Raji (cell line): ENCODE results near the gene ZNF556.

ENCODE experiments used
- POLR2A ChIP-seq: IDR thresholded peaks from 2 replicates; pipeline ENCODE4 v1.6.1; 2011; ENCODE audit warnings: low read depth, low read length, control low read depth; ENCODE audit not compliant: insufficient read depth

ZNF556 gene

DNA sequence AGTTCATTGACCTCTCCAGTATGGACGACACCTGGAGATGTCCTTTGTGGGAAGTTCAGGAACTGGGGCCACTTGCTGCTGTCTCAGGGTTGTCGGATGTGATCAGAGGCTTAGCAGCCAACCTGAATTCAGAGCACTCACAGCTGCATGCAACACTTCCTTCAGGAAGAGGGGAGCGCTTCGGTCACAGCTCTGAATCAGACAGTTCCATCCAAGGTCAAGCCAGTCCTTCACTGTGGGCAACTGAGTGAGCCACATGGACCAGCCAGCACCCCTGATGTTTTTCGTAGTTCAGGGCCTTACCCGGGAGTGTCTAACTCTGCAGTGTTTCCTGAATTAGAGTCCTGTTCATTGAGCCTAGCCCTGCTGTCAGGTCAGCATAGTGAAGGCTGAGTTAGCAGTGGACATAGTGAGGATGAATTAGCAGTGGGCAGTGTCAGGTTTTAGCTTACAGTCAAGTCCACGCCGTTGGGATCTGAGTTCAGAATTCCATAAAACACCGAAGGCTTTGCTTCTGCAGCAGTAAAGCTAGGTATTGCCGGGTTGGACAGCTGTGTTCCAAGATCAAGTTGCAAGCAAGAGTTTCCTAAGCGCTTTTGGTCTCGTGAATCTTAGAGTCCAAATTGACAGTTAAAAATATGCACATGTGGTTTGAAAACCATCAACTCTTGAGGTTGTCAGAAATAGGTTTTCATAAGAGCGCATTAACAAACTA lies 20.8 kb upstream of the ZNF556 start:
- no peak for TF ChIP-seq POLR2A

GRCh38 chr19:2847507-2847906 lies 19.6 kb upstream of the ZNF556 start:
- no peak for TF ChIP-seq POLR2A

GRCh38 chr19:2848616-2849015 lies 18.5 kb upstream of the ZNF556 start:
- no peak for TF ChIP-seq POLR2A

DNA sequence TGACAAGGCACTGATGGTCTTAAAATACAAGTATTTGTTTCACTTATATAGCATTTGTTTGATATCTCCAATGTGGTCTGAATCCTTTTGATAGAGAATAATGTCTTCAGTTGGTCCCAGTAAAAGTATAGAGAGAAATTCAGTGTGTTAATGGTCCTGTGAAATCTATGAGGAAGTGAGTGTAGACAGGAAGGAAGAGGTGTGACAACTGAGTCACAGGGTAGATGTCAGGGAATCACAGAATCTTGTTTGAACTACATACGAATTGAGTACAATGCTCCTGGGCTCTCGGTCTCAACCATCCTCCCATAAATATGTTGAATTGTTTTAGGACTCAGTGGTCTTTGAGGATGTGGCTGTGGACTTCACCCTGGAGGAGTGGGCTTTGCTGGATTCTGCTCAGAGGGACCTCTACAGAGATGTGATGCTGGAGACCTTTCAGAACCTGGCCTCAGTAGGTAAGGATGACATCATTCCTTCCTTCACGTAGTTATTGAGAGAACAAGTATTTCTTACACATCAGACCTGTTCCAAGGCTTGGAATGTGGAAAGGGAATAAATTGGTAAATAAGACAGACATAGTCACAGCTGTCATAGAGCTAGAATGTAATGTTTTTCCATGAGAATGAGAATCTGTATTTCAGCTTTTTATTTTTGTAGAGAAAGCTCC lies 16.7 kb upstream of the ZNF556 start:
- TF ChIP-seq POLR2A: no peak

DNA sequence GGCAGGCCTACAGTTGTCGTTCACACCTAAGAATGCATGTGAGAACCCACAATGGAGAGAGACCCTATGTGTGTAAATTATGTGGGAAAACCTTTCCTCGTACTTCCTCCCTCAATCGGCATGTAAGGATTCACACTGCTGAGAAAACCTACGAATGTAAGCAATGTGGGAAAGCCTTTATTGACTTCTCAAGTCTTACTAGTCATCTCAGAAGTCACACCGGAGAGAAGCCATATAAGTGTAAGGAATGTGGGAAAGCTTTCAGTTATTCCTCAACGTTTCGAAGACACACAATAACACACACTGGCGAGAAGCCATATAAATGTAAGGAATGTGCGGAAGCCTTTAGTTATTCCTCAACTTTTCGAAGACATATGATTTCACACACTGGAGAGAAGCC lies 14.5 kb upstream of the ZNF556 start:
- no peak for TF ChIP-seq POLR2A

- no peak for TF ChIP-seq POLR2A
These were observed 14.0 kb upstream of the ZNF556 start for GRCh38 chr19:2853015-2853606.

GRCh38 chr19:2854849-2855248 lies 12.3 kb upstream of the ZNF556 start:
- TF ChIP-seq POLR2A: no peak

- no peak for TF ChIP-seq POLR2A
These were observed 10.6 kb upstream of the ZNF556 start for GRCh38 chr19:2856457-2857050.

GRCh38 chr19:2858864-2859263 lies 8.3 kb upstream of the ZNF556 start:
- no peak for TF ChIP-seq POLR2A

DNA sequence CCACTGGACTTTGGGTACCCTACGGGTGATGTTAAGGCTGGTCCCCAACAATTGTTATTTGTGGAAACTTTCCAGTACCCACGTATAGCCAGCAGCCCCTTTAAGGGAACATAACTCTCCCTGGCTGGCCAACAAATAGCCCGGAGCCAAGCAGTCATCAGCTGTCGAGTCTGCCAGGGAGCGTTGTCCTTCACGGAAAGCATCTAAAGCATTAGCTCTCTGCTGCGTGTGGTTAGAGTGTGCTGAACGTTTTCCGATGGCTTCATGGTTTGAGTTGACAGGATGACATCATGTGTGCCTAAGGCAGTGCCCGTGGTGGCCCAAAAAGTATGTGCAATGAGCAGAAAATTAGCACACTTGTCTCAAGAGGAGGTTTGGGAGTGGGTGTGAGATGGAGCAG lies 3.3 kb upstream of the ZNF556 start:
- TF ChIP-seq POLR2A: no peak

- no peak for TF ChIP-seq POLR2A
These were observed 1.6 kb upstream of the ZNF556 start for GRCh38 chr19:2865334-2866100.

DNA sequence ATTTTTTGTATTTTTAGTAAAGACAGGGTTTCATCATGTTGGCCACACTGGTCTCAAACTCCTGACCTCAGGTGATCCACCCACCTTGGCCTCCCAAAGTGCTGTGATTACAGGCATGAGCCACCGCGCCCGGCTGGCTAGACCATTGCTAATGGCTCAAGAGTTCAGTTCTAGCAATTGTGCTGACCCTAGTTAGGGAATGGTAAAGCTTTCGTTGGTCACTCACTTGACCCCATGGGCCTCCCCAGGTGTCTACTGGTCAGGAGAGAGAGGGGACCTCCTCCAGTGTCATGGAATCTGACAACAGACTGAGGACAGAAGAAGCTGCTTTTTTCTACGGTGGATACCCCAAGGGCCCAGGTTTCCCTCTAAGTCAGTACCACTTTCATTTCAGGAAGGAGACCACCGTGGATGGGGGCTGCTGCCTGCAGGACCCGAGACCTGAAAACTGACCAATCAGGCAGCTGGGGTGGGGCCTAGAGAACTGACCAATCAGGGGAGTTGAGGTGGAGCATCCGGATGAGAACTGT lies 575 bp upstream of the ZNF556 start:
- no peak for TF ChIP-seq POLR2A

GRCh38 chr19:2869618-2870017 lies 2.5 kb downstream of the ZNF556 start:
- no peak for TF ChIP-seq POLR2A

GRCh38 chr19:2877398-2878331 lies 10.5 kb downstream of the ZNF556 start:
- no peak for TF ChIP-seq POLR2A
